DMS153 treated with DMSO at 0.1 percent for 48 hours (cell line): Measurements from ENCODE around the gene TEFM.
"Not testable (repeated sequence)": the region's sequence is repeated elsewhere in the genome, so short reads cannot be mapped to it uniquely, and the experiment has no call there.

Experiments
- DNase-seq: peaks from one replicate; lab custom pipeline; 2025; ENCODE audit not compliant: unreplicated experiment; lab: John Stamatoyannopoulos, UW

The TEFM gene

GRCh38 chr17:30921544-30922196, 15.6 kb upstream of the TEFM start, which contains the start of gene ADAP2:
ADAP2 (plus strand) TSS chr17:30921945; CDS start chr17:30922015, 70 bp downstream.
- no peak for DNase-seq

- DNase-seq, result no peak
These were observed 14.9 kb upstream of the TEFM start for GRCh38 chr17:30920683-30921543.

GRCh38 chr17:30920282-30920681, 14.2 kb upstream of the TEFM start:
- DNase-seq, result no peak

GRCh38 chr17:30917050-30917449, 11.0 kb upstream of the TEFM start:
- no peak for DNase-seq

GRCh38 chr17:30915833-30916611, 10.0 kb upstream of the TEFM start:
- no peak for DNase-seq

GRCh38 chr17:30913955-30914354, 7.9 kb upstream of the TEFM start:
- DNase-seq, result no peak

- DNase-seq, result not testable (repeated sequence)
These were observed 4.1 kb upstream of the TEFM start for GRCh38 chr17:30910151-30910550.

- no peak for DNase-seq
These were observed 2.8 kb upstream of the TEFM start for GRCh38 chr17:30908717-30909420.

GRCh38 chr17:30905742-30906100, 317 bp downstream of the TEFM start:
- no peak for DNase-seq

- no peak for DNase-seq
These were observed 8.7 kb downstream of the TEFM start for GRCh38 chr17:30897311-30897710.

- DNase-seq, result no peak
These were observed 11.8 kb downstream of the TEFM start for GRCh38 chr17:30894236-30894635.

GRCh38 chr17:30886187-30886586, 19.9 kb downstream of the TEFM start:
- DNase-seq, result no peak

GRCh38 chr17:30869005-30869404, 37.0 kb downstream of the TEFM start:
- DNase-seq, result no peak

- DNase-seq, result no peak
These were observed 41.4 kb downstream of the TEFM start for GRCh38 chr17:30864636-30865035.

GRCh38 chr17:30858556-30859250, 47.3 kb downstream of the TEFM start:
- DNase-seq, result no peak

GRCh38 chr17:30854146-30854545, 51.9 kb downstream of the TEFM start:
- DNase-seq, result no peak
